Mammary epithelial cell (primary cell): ENCODE results near the gene ASB6.

ENCODE experiments used
- CTCF ChIP-seq, 2 donors: IDR thresholded peaks in 1 of 2; conservative IDR thresholded peaks in 1 of 2; 2 replicates each; pipeline ENCODE4 v1.5.1; 2011 to 2012; ENCODE audit warnings: inconsistent platforms in 2 of 2, low read length in 2 of 2, mild to moderate bottlenecking in 2 of 2, control low read depth in 1 of 2, low read depth in 1 of 2; ENCODE audit not compliant: insufficient read depth in 1 of 2; ENCODE audit errors: extremely low read depth in 1 of 2
- EZH2 ChIP-seq: IDR thresholded peaks from 2 replicates; pipeline ENCODE4 v1.6.1; 2012; ENCODE audit warnings: low read length, inconsistent platforms, borderline replicate concordance

- TF ChIP-seq CTCF (conservative IDR thresholded peaks at IDR 0.05 in 1 of 2, IDR thresholded peaks at IDR 0.05 in 1 of 2; ENCODE audit: extremely low read depth in 1 of 2, insufficient read depth in 1 of 2, low read depth in 1 of 2, low read length in 2 of 2): no peak
- no peak for TF ChIP-seq EZH2
These were observed 17.0 kb downstream of the ASB6 start for GRCh38 chr9:129624947-129625346.
